MCF 10A (cell line): ENCODE data around the gene C1QTNF6. TPM values are rescaled to one million over a fixed set of nuclear protein-coding genes. Genes with fewer than 3 reads are reported as not detected.

Experiments
- BruUV-seq: library from RNA; stranded (reverse); fragments of 400-500 nt; replicated peaks from 2 replicates; lab custom pipeline; 2021; lab: Mats Ljungman, UMichigan
- CTCF ChIA-PET: fragments of 300-600 bp; sonication (Branson Sonifier 250); formaldehyde crosslinking; extraction: SDS; loops from one replicate; lab custom pipeline; 2021; ENCODE audit warnings: antibody characterized with exemption, inconsistent platforms; lab: Yijun Ruan, JAX
- POLR2A ChIA-PET: fragments of 300-600, 350-650 bp; sonication (Branson Sonifier 250); formaldehyde crosslinking; extraction: SDS; loops from one replicate; lab custom pipeline; 2020; ENCODE audit warnings: antibody characterized with exemption, inconsistent platforms; lab: Yijun Ruan, JAX
- DNase-seq: peaks from one replicate; pipeline ENCODE4 v3.0.0-alpha.2; 2018; ENCODE audit not compliant: unreplicated experiment
- H3K27ac Mint-ChIP-seq: one replicate; pipeline ENCODE4 v1.8.0; 2022; ENCODE audit warnings: mild to moderate bottlenecking, low read depth, mixed read lengths; ENCODE audit not compliant: unreplicated experiment
- H3K27me3 Mint-ChIP-seq: one replicate; pipeline ENCODE4 v1.8.0; 2022; ENCODE audit warnings: mixed read lengths; ENCODE audit not compliant: insufficient read depth, unreplicated experiment
- H3K36me3 Mint-ChIP-seq: one replicate; pipeline ENCODE4 v1.8.0; 2022; ENCODE audit warnings: mild to moderate bottlenecking, moderate library complexity, mixed read lengths; ENCODE audit not compliant: insufficient read depth, unreplicated experiment
- H3K4me1 Mint-ChIP-seq: one replicate; pipeline ENCODE4 v1.8.0; 2022; ENCODE audit warnings: mixed read lengths; ENCODE audit not compliant: insufficient read depth, unreplicated experiment
- H3K4me3 Mint-ChIP-seq: one replicate; pipeline ENCODE4 v1.8.0; 2022; ENCODE audit warnings: mild to moderate bottlenecking, moderate library complexity, mixed read lengths; ENCODE audit not compliant: unreplicated experiment
- H3K9me3 Mint-ChIP-seq: one replicate; pipeline ENCODE4 v1.8.0; 2022; ENCODE audit warnings: mixed read lengths; ENCODE audit not compliant: unreplicated experiment
- CTCF ChIP-seq: fragments of 200-600 bp; IDR thresholded peaks from one replicate; pipeline ENCODE4 v1.8.0; 2022; ENCODE audit warnings: antibody characterized with exemption, mild to moderate bottlenecking; ENCODE audit not compliant: unreplicated experiment
- intact Hi-C: fragments of 100-400 bp; cut with micrococcal nuclease; formaldehyde crosslinking; loops from 2 replicates; pipeline ENCODE4 v1.14.1; 2022
- total RNA-seq: library from RNA; stranded (reverse); gene quantifications from 2 replicates; pipeline ENCODE4 v1.2.3, GENCODE V29; 2022

The C1QTNF6 gene
- total RNA-seq, 1 experiment from 2014 or later: 6.6 TPM

GRCh38 chr22:37224757-37225420 is 36.8 kb upstream of the C1QTNF6 start:
- intact Hi-C loops: no loop called here
- Mint-ChIP-seq H3K27me3 (no peaks in the 10 kb centered on the region), H3K36me3 (peaks cover 15% of the 10 kb centered on the region), H3K9me3 (no peaks in the 10 kb centered on the region), H3K4me1 (peaks cover 19% of the 10 kb centered on the region), H3K4me3 (no peak overlapping the region), H3K27ac (no peak overlapping the region)
- POLR2A ChIA-PET: interaction anchor here (1.2 kb wide), 1 partner anchor 17 kb away, joined by 5 read pairs; no protein-coding TSS in a partner anchor
- TF ChIP-seq CTCF: no peak
- no peak for DNase-seq
- CTCF ChIA-PET: interaction anchor here (0.7 kb wide), 1 partner anchor 217 kb away, joined by 4 read pairs; a partner anchor contains a TSS
- no TSS peak for BruUV-seq

GRCh38 chr22:37223965-37224551 is 36.0 kb upstream of the C1QTNF6 start:
- ChIA-PET CTCF (no interaction called here), POLR2A (no interaction called here)
- Mint-ChIP-seq H3K4me3 (no peak overlapping the region), H3K9me3 (no peaks in the 10 kb centered on the region), H3K36me3 (peaks cover 15% of the 10 kb centered on the region), H3K4me1 (peaks cover 11% of the 10 kb centered on the region), H3K27me3 (peaks cover 8% of the 10 kb centered on the region), H3K27ac (no peak overlapping the region)
- intact Hi-C loops: no loop called here
- no peak for DNase-seq
- BruUV-seq: no TSS peak
- no peak for TF ChIP-seq CTCF

- peaks cover 23% of the 10 kb centered on the region for H3K27me3 Mint-ChIP-seq
- ChIA-PET CTCF (interaction anchor here (0.7 kb wide), 2 partner anchors 55 to 56 kb away, joined by 3 read pairs; no protein-coding TSS in a partner anchor), POLR2A (no interaction called here)
- peaks cover 15% of the 10 kb centered on the region for H3K36me3 Mint-ChIP-seq
- BruUV-seq: no TSS peak
- no peak overlapping the region for H3K27ac Mint-ChIP-seq
- no peak overlapping the region for H3K4me3 Mint-ChIP-seq
- intact Hi-C loops: no loop called here
- DNase-seq: no peak
- no peaks in the 10 kb centered on the region for H3K9me3 Mint-ChIP-seq
- H3K4me1 Mint-ChIP-seq: no peaks in the 10 kb centered on the region
- no peak for TF ChIP-seq CTCF
These were observed 34.5 kb upstream of the C1QTNF6 start for GRCh38 chr22:37222440-37222971.
